Mammary microvascular endothelial cell (primary cell): ENCODE results near the gene PLEKHA8. TPM values are rescaled to one million over a fixed set of nuclear protein-coding genes. Genes with fewer than 3 reads are reported as not detected.

Source experiments
- total RNA-seq: library from RNA; depleted of rRNA; stranded (reverse); fragments of >200 nt; gene quantifications from 2 replicates; pipeline ENCODE4 v1.2.3, GENCODE V29; 2015

PLEKHA8 gene
- total RNA-seq, result 6.7 and 8.1 TPM in 2 replicates

DNA sequence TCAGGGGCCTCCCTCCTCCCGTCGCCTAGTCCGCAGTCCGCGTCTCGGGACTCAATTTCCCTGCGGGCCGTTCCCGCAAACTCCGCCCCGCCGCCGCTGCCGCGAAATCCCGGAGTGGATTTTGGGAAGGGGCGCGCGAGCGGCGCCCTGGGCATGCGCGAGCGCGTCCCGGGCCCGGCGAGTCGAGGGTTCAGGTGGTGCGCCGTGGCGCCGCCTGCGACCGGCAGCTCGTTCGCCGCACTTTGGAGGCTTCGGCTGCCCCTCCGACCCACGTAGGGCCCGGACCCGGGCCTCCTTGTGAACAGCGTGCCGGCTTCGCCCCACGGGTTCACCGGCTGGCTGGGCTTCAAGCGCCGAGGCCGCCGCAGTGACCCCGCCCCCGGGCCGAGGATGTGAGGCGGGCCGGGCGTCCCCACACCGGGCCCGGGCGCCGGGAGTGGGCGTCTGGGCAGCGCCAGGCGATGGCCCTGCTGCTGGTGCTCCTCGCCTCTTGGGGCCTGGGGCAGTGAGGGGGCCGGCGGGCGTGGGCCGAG, at the start of gene PLEKHA8:
TSS of gene PLEKHA8 (plus strand) at position 197 of the 533 bp plus-strand sequence. CDS start 351 bp downstream, outside the sequence.

GRCh38 chr7:29989257-29989995, 38.8 kb upstream of the PLEKHA8 start, which contains the start of gene SCRN1:
SCRN1 (minus strand) TSS chr7:29989801; CDS start chr7:29969067, 20,734 bp downstream.

GRCh38 chr7:30026229-30027064, 1.8 kb upstream of the PLEKHA8 start, which contains the start of gene FKBP14:
FKBP14 (minus strand) TSS chr7:30026702; CDS start chr7:30026508, 194 bp downstream.

DNA sequence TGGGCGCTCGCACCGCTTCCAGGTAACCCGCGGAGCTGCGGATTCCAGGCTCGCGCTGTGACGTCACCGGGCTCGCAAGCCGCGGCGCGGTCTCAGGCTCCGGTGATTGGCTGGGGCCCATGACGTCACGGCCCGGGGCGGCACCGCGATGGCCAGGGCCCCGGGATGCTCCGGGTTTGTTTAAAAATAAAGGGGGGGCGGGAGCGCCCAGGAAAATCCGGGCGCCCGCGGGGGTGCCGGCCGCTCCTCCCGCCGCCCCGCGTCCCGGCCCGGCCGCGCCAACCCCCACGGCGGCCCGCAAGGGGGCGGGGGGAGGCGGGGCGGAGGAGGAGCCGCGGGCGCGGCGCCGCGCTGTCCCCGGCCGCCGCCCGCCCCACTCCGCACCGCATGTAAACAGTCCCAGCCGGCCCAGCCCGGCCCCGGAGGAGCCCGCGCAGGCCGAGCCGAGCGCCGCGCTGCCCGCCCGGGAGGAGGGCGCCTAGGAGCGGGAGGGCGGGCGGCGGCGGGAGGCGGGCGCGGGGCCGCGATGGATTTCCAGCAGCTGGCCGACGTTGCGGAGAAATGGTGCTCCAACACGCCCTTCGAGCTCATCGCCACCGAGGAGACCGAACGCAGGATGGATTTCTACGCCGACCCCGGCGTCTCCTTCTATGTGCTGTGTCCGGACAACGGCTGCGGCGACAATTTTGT, 106.5 kb downstream of the PLEKHA8 start, which contains the start of gene MTURN:
TSS of gene MTURN (plus strand) at position 376 of the 690 bp plus-strand sequence. CDS start at position 527, 151 bp downstream.

Other genes with a start within 250 kb of the PLEKHA8 start
- not detected in 2 replicates for gene WIPF3, start 221.9 kb upstream of the PLEKHA8 start, total RNA-seq
- gene SCRN1, start 38.6 kb upstream of the PLEKHA8 start, total RNA-seq, result 68.2 and 74.3 TPM in 2 replicates
- gene FKBP14, start 1.7 kb upstream of the PLEKHA8 start, total RNA-seq, result 15.9 and 16.9 TPM in 2 replicates
- 10.2 and 12.9 TPM in 2 replicates for gene MTURN, start 106.6 kb downstream of the PLEKHA8 start, total RNA-seq